Measurements from ENCODE around the gene PLEKHM1. TPM values are rescaled to one million over a fixed set of nuclear protein-coding genes. Genes with fewer than 3 reads are reported as not detected.
"Not testable (repeated sequence)": the region's sequence is repeated elsewhere in the genome, so short reads cannot be mapped to it uniquely, and the experiment has no call there.

PLEKHM1 gene
- total and polyA plus RNA-seq, 2 experiments from 2014 or later, result 15.3 to 26.0 TPM

GRCh38 chr17:45483177-45483576, 7.3 kb downstream of the PLEKHM1 start:
- H3K27me3 ChIP-seq (replicated peaks; ENCODE audit: insufficient read depth); DNase-seq; H3K9ac ChIP-seq; H3K27ac ChIP-seq; H3K9me3 ChIP-seq (ENCODE audit: low read depth); H3F3A ChIP-seq (ENCODE audit: insufficient read depth); H3K9me2 ChIP-seq (ENCODE audit: insufficient read depth); H3K36me3 ChIP-seq (ENCODE audit: low read depth); H3K4me3 ChIP-seq; H3K4me2 ChIP-seq (ENCODE audit: unreplicated experiment); in situ Hi-C loops (cut with MboI); H4K20me1 ChIP-seq (ENCODE audit: insufficient read depth); H2AFZ ChIP-seq; H3K4me1 ChIP-seq (ENCODE audit: insufficient read depth): not testable (repeated sequence)
- peaks cover 37% of the 10 kb centered on the region for H3K79me2 ChIP-seq (ENCODE audit: insufficient read depth)
- WGBS, 2 experiments (ENCODE audit: low coverage in 1 of 2, low lambda C conversion rate in 2 of 2, missing lambda C conversion rate in 2 of 2), result 82 to 92% methylated on average over 3 of the region's 3 CpGs

GRCh38 chr17:45482317-45482716, 8.2 kb downstream of the PLEKHM1 start:
- H3K4me1 ChIP-seq (ENCODE audit: insufficient read depth); H3K9ac ChIP-seq; H3K9me3 ChIP-seq (ENCODE audit: low read depth); H3K4me3 ChIP-seq; H2AFZ ChIP-seq; H4K20me1 ChIP-seq (ENCODE audit: insufficient read depth); H3K27me3 ChIP-seq (replicated peaks; ENCODE audit: insufficient read depth); H3K36me3 ChIP-seq (ENCODE audit: low read depth); H3K27ac ChIP-seq; H3F3A ChIP-seq (ENCODE audit: insufficient read depth); in situ Hi-C loops (cut with MboI); H3K9me2 ChIP-seq (ENCODE audit: insufficient read depth); DNase-seq; H3K4me2 ChIP-seq (ENCODE audit: unreplicated experiment): not testable (repeated sequence)
- H3K79me2 ChIP-seq (ENCODE audit: insufficient read depth), result peaks cover 37% of the 10 kb centered on the region
- WGBS, 2 experiments (ENCODE audit: low coverage in 1 of 2, low lambda C conversion rate in 2 of 2, missing lambda C conversion rate in 2 of 2), result 67% methylated on average over 1 of the region's 4 CpGs; no CpG with 5 or more reads in 1 of the 2 experiments

GRCh38 chr17:45475436-45475835, 15.1 kb downstream of the PLEKHM1 start:
- H3K27ac ChIP-seq; H3K9ac ChIP-seq; H4K20me1 ChIP-seq (ENCODE audit: insufficient read depth); in situ Hi-C loops (cut with MboI); H3K4me3 ChIP-seq; H3K36me3 ChIP-seq (ENCODE audit: low read depth); H3K9me3 ChIP-seq (ENCODE audit: low read depth); H3K4me1 ChIP-seq (ENCODE audit: insufficient read depth); H2AFZ ChIP-seq; H3K4me2 ChIP-seq (ENCODE audit: unreplicated experiment); DNase-seq; H3K9me2 ChIP-seq (ENCODE audit: insufficient read depth); H3K27me3 ChIP-seq (replicated peaks; ENCODE audit: insufficient read depth); H3K79me2 ChIP-seq (ENCODE audit: insufficient read depth); H3F3A ChIP-seq (ENCODE audit: insufficient read depth): not testable (repeated sequence)
- WGBS, 2 experiments (ENCODE audit: low coverage in 1 of 2, low lambda C conversion rate in 2 of 2, missing lambda C conversion rate in 2 of 2), result 95% methylated on average over 13 to 14 of the region's 14 CpGs

- in situ Hi-C loops (cut with MboI); H3K27me3 ChIP-seq (replicated peaks; ENCODE audit: insufficient read depth); H4K20me1 ChIP-seq (ENCODE audit: insufficient read depth); DNase-seq; H3F3A ChIP-seq (ENCODE audit: insufficient read depth); H3K9ac ChIP-seq; H3K4me3 ChIP-seq; H3K79me2 ChIP-seq (ENCODE audit: insufficient read depth); H3K4me1 ChIP-seq (ENCODE audit: insufficient read depth); H3K36me3 ChIP-seq (ENCODE audit: low read depth); H3K9me3 ChIP-seq (ENCODE audit: low read depth); H3K9me2 ChIP-seq (ENCODE audit: insufficient read depth); H2AFZ ChIP-seq; H3K27ac ChIP-seq; H3K4me2 ChIP-seq (ENCODE audit: unreplicated experiment): not testable (repeated sequence)
- 75 to 88% methylated on average over 3 of the region's 3 CpGs for WGBS, 2 experiments (ENCODE audit: low coverage in 1 of 2, low lambda C conversion rate in 2 of 2, missing lambda C conversion rate in 2 of 2)
Observed at GRCh38 chr17:45472249-45472648, 18.3 kb downstream of the PLEKHM1 start.

GRCh38 chr17:45469204-45469563, 21.3 kb downstream of the PLEKHM1 start:
- H3K4me2 ChIP-seq (ENCODE audit: unreplicated experiment); H3K36me3 ChIP-seq (ENCODE audit: low read depth); H3K27me3 ChIP-seq (replicated peaks; ENCODE audit: insufficient read depth); in situ Hi-C loops (cut with MboI); H2AFZ ChIP-seq; H3K9ac ChIP-seq; H4K20me1 ChIP-seq (ENCODE audit: insufficient read depth); H3K4me3 ChIP-seq; H3F3A ChIP-seq (ENCODE audit: insufficient read depth); H3K27ac ChIP-seq; H3K9me2 ChIP-seq (ENCODE audit: insufficient read depth); H3K9me3 ChIP-seq (ENCODE audit: low read depth); H3K79me2 ChIP-seq (ENCODE audit: insufficient read depth); H3K4me1 ChIP-seq (ENCODE audit: insufficient read depth): not testable (repeated sequence)
- DNase-seq, result peak; percentile 4
- WGBS, 2 experiments (ENCODE audit: low coverage in 1 of 2, low lambda C conversion rate in 2 of 2, missing lambda C conversion rate in 2 of 2), result 41 to 61% methylated on average over 4 of the region's 4 CpGs

GRCh38 chr17:45468293-45469203, 22.0 kb downstream of the PLEKHM1 start:
- DNase-seq; H3K4me2 ChIP-seq (ENCODE audit: unreplicated experiment); H3K9ac ChIP-seq; H3K9me3 ChIP-seq (ENCODE audit: low read depth); H2AFZ ChIP-seq; H3K4me1 ChIP-seq (ENCODE audit: insufficient read depth); H3K9me2 ChIP-seq (ENCODE audit: insufficient read depth); H4K20me1 ChIP-seq (ENCODE audit: insufficient read depth); H3K79me2 ChIP-seq (ENCODE audit: insufficient read depth); H3K27ac ChIP-seq; H3F3A ChIP-seq (ENCODE audit: insufficient read depth); in situ Hi-C loops (cut with MboI); H3K36me3 ChIP-seq (ENCODE audit: low read depth); H3K4me3 ChIP-seq; H3K27me3 ChIP-seq (replicated peaks; ENCODE audit: insufficient read depth): not testable (repeated sequence)
- WGBS, 2 experiments (ENCODE audit: low coverage in 1 of 2, low lambda C conversion rate in 2 of 2, missing lambda C conversion rate in 2 of 2), result 90 to 95% methylated on average over 11 to 13 of the region's 14 CpGs

- DNase-seq, result peak; percentile 62
- in situ Hi-C loops (cut with MboI); H3F3A ChIP-seq (ENCODE audit: insufficient read depth); H3K4me1 ChIP-seq (ENCODE audit: insufficient read depth); H3K4me2 ChIP-seq (ENCODE audit: unreplicated experiment); H3K9me2 ChIP-seq (ENCODE audit: insufficient read depth); H3K79me2 ChIP-seq (ENCODE audit: insufficient read depth); H3K9me3 ChIP-seq (ENCODE audit: low read depth); H3K36me3 ChIP-seq (ENCODE audit: low read depth); H3K9ac ChIP-seq; H3K4me3 ChIP-seq; H4K20me1 ChIP-seq (ENCODE audit: insufficient read depth); H3K27me3 ChIP-seq (replicated peaks; ENCODE audit: insufficient read depth); H2AFZ ChIP-seq: not testable (repeated sequence)
- 0 out of 2 replicates have a peak overlapping the region, but pooled peaks have one; percentile 6 for H3K27ac ChIP-seq
- WGBS, 2 experiments (ENCODE audit: low coverage in 1 of 2, low lambda C conversion rate in 2 of 2, missing lambda C conversion rate in 2 of 2), result 27 to 45% methylated on average over 5 to 7 of the region's 8 CpGs
Observed at GRCh38 chr17:45461524-45462327, 28.8 kb downstream of the PLEKHM1 start.

All from GM23248 (cell line).